ENCODE data around the gene APOL1. TPM values are rescaled to one million over a fixed set of nuclear protein-coding genes. Genes with fewer than 3 reads are reported as not detected.

APOL1 gene
- total and polyA plus RNA-seq, 9 of the 15 experiments (the other 6 are each of a cell fraction or from before 2014, with no cell fraction given) = 2.5 to 9.7 (median 5.6) TPM

DNA sequence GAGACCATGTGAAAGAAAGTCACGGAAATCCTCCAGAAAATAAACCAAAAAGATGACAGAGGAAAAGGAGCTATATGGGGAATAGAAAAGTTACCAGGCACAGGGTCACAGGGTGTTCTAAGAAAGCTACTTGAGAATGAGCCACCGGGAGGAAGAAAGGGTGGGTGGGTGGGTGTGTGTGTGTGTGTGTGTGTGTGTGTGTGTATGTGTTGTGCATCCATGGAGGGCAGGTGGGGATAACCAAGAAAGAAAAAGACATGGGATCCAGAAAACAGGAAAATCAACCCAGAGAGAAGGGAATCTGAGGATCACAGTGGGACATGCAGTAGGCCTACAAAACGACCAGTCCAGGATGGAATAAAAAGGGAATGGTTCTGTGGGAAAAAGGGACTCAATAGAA is 17.3 kb upstream of the APOL1 start:
- TF ChIP-seq, protein P1, sequence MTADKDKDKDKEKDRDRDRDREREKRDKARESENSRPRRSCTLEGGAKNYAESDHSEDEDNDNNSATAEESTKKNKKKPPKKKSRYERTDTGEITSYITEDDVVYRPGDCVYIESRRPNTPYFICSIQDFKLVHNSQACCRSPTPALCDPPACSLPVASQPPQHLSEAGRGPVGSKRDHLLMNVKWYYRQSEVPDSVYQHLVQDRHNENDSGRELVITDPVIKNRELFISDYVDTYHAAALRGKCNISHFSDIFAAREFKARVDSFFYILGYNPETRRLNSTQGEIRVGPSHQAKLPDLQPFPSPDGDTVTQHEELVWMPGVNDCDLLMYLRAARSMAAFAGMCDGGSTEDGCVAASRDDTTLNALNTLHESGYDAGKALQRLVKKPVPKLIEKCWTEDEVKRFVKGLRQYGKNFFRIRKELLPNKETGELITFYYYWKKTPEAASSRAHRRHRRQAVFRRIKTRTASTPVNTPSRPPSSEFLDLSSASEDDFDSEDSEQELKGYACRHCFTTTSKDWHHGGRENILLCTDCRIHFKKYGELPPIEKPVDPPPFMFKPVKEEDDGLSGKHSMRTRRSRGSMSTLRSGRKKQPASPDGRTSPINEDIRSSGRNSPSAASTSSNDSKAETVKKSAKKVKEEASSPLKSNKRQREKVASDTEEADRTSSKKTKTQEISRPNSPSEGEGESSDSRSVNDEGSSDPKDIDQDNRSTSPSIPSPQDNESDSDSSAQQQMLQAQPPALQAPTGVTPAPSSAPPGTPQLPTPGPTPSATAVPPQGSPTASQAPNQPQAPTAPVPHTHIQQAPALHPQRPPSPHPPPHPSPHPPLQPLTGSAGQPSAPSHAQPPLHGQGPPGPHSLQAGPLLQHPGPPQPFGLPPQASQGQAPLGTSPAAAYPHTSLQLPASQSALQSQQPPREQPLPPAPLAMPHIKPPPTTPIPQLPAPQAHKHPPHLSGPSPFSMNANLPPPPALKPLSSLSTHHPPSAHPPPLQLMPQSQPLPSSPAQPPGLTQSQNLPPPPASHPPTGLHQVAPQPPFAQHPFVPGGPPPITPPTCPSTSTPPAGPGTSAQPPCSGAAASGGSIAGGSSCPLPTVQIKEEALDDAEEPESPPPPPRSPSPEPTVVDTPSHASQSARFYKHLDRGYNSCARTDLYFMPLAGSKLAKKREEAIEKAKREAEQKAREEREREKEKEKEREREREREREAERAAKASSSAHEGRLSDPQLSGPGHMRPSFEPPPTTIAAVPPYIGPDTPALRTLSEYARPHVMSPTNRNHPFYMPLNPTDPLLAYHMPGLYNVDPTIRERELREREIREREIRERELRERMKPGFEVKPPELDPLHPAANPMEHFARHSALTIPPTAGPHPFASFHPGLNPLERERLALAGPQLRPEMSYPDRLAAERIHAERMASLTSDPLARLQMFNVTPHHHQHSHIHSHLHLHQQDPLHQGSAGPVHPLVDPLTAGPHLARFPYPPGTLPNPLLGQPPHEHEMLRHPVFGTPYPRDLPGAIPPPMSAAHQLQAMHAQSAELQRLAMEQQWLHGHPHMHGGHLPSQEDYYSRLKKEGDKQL (CRISPR knock-in tag; IDR thresholded peaks at IDR 0.05; ENCODE audit: borderline replicate concordance) = no peak
- TF ChIP-seq POU5F1 (IDR thresholded peaks at IDR 0.05; ENCODE audit: borderline replicate concordance, low read depth, low read length, partially characterized antibody) (no peak), SIN3B (IDR thresholded peaks at IDR 0.05; ENCODE audit: low read depth) (no peak), NRF1 (conservative IDR thresholded peaks at IDR 0.05 in 1 of 2, IDR thresholded peaks at IDR 0.05 in 1 of 2) (no peak), RBFOX2 (IDR thresholded peaks at IDR 0.05; ENCODE audit: low read depth, low read length) (no peak), GATAD2A (IDR thresholded peaks at IDR 0.05) (no peak), ZNF57 (CRISPR knock-in tag; IDR thresholded peaks at IDR 0.05) (no peak), TAL1 (IDR thresholded peaks at IDR 0.05) (no peak), GTF2A2 (tag; IDR thresholded peaks at IDR 0.05) (no peak)
- TF ChIP-seq, protein P2, sequence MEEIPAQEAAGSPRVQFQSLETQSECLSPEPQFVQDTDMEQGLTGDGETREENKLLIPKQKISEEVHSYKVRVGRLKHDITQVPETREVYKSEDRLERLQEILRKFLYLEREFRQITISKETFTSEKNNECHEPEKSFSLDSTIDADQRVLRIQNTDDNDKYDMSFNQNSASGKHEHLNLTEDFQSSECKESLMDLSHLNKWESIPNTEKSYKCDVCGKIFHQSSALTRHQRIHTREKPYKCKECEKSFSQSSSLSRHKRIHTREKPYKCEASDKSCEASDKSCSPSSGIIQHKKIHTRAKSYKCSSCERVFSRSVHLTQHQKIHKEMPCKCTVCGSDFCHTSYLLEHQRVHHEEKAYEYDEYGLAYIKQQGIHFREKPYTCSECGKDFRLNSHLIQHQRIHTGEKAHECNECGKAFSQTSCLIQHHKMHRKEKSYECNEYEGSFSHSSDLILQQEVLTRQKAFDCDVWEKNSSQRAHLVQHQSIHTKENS (CRISPR knock-in tag; IDR thresholded peaks at IDR 0.05) = no peak
- no peaks in the 10 kb centered on the region for H4K20me1 ChIP-seq (replicated peaks; ENCODE audit: control insufficient read depth, insufficient read depth, low read length)
- POLR2A ChIA-PET = interaction anchor here (0.8 kb wide), 1 partner anchor 10 kb away, joined by 3 read pairs; no protein-coding TSS in a partner anchor
- no peaks in the 10 kb centered on the region for H3K27me3 ChIP-seq (ENCODE audit: control insufficient read depth in 2 of 2, insufficient read depth in 2 of 2, low read length in 2 of 2)
- H3K79me2 ChIP-seq (ENCODE audit: control insufficient read depth, insufficient read depth, low read length) = peaks cover 23% of the 10 kb centered on the region
- H2AFZ ChIP-seq (ENCODE audit: low read depth, low read length) = no peak overlapping the region
- H3K9me3 ChIP-seq (replicated peaks; ENCODE audit: control insufficient read depth, insufficient read depth, low read depth, low read length) = no peaks in the 10 kb centered on the region
- no peaks in the 10 kb centered on the region for H3K9me1 ChIP-seq (ENCODE audit: control insufficient read depth, insufficient read depth, low read length)
- ATAC-seq (no peak), FAIRE-seq (no peak), DNase-seq (ENCODE audit: extremely low read depth in 1 of 4, low spot score in 3 of 4) (no peak)
- in situ Hi-C loops (cut with MboI) = no loop called here
- H3K4me2 ChIP-seq (ENCODE audit: insufficient read depth, low read length) = no peak overlapping the region
- intact Hi-C loops (cut with micrococcal nuclease) = loop anchor here (5.0 kb wide), 1 partner anchor 42 kb away; no protein-coding TSS in a partner anchor
- CTCF ChIA-PET (ENCODE audit: low intra/inter-chr PET ratio) = no interaction called here
- 71% methylated on average over 2 of the region's 3 CpGs for WGBS (ENCODE audit: insufficient coverage, low coverage, missing lambda C conversion rate)
- no TSS peak for BruUV-seq (replicated peaks)
- H3K4me1 ChIP-seq (replicated peaks in 1 of 2; ENCODE audit: control insufficient read depth in 2 of 2, insufficient read depth in 2 of 2, low read length in 2 of 2) = peaks cover 4 to 13% of the 10 kb centered on the region in 2 experiments; a peak in 4 of 5 replicates
- no peak overlapping the region for H3K4me3 ChIP-seq
- no peak overlapping the region for H3K9ac ChIP-seq (ENCODE audit: insufficient read depth in 1 of 2, low read depth in 2 of 2, low read length in 2 of 2)
- H3K27ac ChIP-seq (ENCODE audit: extremely low read depth, low read depth, low read length) = no peak overlapping the region
- H3K36me3 ChIP-seq (ENCODE audit: control insufficient read depth, insufficient read depth, low read length) = peaks cover 12% of the 10 kb centered on the region; the same call in 2 of the 3 replicates

Measured in K562 (cell line).